Uterus (tissue), 2 donors: ENCODE results near the gene FBP1.

ENCODE experiments used
- POLR2A ChIP-seq, 2 donors: fragments of 450-650 bp; IDR thresholded peaks; one replicate each; pipeline ENCODE4 v1.6.1; 2016; ENCODE audit warnings: antibody characterized with exemption in 2 of 2, mild to moderate bottlenecking in 1 of 2, moderate library complexity in 1 of 2
- TF ChIP-seq, protein P1 (sequence below), 4 experiments: fragments of 200-600 bp in 2 of 4; fragments of 450-650 bp in 2 of 4; sonication (generic) in 2 of 4; IDR thresholded peaks; one replicate each; pipeline ENCODE4 v1.5.1; 2016 to 2019; ENCODE audit warnings: antibody characterized with exemption in 4 of 4, mild to moderate bottlenecking in 2 of 4, moderate library complexity in 1 of 4

DNA sequence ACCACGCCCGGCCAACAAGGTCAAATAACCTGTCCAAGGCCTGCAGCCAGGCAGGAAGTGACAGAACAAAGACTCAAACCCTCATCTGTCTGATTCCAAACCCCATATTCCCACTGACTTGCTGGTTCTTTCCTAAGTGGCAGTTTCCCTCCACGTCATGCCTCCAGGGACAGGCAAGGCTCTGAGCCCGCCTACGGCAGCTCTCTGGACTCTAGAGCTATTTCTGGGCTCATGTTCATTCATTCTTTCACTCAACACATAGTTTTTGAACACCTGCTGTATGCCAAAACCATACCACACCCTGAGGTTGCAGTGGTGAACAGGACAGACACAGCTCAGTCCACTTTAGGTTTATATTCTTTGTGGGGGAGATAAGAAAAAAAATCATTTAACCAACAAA lies 5.2 kb upstream of the FBP1 start:
- TF ChIP-seq, protein P1, sequence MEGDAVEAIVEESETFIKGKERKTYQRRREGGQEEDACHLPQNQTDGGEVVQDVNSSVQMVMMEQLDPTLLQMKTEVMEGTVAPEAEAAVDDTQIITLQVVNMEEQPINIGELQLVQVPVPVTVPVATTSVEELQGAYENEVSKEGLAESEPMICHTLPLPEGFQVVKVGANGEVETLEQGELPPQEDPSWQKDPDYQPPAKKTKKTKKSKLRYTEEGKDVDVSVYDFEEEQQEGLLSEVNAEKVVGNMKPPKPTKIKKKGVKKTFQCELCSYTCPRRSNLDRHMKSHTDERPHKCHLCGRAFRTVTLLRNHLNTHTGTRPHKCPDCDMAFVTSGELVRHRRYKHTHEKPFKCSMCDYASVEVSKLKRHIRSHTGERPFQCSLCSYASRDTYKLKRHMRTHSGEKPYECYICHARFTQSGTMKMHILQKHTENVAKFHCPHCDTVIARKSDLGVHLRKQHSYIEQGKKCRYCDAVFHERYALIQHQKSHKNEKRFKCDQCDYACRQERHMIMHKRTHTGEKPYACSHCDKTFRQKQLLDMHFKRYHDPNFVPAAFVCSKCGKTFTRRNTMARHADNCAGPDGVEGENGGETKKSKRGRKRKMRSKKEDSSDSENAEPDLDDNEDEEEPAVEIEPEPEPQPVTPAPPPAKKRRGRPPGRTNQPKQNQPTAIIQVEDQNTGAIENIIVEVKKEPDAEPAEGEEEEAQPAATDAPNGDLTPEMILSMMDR (IDR thresholded peaks at IDR 0.05): no peak
- no peak for TF ChIP-seq POLR2A (IDR thresholded peaks at IDR 0.05)
